ENCODE measurements around the gene RYR2.
"Not testable (repeated sequence)": the region's sequence is repeated elsewhere in the genome, so short reads cannot be mapped to it uniquely, and the experiment has no call there.

Gene RYR2

DNA sequence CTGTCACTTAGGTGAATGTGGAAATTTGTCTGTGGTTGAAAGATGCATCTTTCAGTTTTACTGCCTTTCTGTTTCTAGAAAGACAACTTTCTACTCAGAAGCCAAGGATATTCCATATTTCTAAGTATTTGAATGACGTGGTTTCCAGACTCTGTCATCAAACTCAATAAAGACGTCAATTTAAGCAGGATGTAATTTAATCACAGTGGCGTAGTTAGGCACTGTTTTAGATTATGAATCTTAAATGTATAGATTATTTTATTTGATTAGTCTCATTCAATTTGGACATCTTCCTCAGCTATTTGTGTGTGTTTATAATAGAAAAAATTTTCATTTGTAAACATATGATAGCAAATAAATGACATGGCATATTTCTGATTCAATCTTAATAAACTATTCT lies 298.9 kb downstream of the RYR2 start:
- TF ChIP-seq TAF1 (IDR thresholded peaks at IDR 0.05; ENCODE audit: borderline replicate concordance, low read depth, low read length), result no peak
- TF ChIP-seq POLR2A (IDR thresholded peaks at IDR 0.05; ENCODE audit: low read depth, low read length), result no peak
- TF ChIP-seq POLR2AphosphoS5 (IDR thresholded peaks at IDR 0.05; ENCODE audit: low read depth, low read length), result no peak
- FAIRE-seq, result no peak
- no peak for DNase-seq (ENCODE audit: insufficient read length)

DNA sequence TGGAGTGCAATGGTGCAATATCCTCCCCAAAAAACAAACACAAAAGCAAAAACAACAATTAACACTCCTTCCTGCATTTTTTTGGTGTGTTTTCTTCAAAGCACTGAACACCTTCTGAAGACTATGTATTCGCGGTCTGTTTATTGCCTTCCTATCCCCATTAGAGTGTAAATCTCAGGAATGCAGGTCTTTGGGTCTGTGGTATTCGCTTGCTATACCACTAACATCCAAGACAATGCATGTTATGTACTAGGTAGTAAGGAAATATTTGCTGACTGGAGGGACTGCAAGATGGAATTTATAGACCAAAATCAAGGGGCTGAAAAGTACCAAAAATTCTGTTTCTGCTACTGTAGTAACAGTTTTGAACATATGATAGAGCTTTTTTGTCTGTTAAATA lies 299.4 kb downstream of the RYR2 start:
- FAIRE-seq (no peak), DNase-seq (ENCODE audit: insufficient read length) (no peak)
- TF ChIP-seq POLR2AphosphoS5 (IDR thresholded peaks at IDR 0.05; ENCODE audit: low read depth, low read length) (no peak), TAF1 (IDR thresholded peaks at IDR 0.05; ENCODE audit: borderline replicate concordance, low read depth, low read length) (no peak), POLR2A (IDR thresholded peaks at IDR 0.05; ENCODE audit: low read depth, low read length) (no peak)

DNA sequence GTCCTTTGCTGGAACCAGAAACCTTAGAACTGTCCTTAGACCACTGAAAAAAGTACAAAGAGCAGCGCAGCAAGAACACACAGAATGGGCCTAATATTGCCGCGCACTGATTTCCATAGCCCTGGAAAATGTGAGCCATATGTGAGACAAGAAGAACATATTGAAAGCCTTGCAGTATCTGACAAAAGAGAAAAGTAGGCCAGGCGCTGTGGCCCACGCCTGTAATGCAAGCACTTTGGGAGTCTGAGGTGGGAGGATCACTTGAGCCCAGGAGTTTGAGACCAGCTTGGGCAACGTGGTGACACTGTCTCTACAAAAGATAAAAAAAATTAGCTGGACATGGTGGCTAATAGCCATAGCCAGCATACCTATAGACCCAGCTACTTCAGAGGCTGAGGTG lies 300.7 kb downstream of the RYR2 start:
- DNase-seq (ENCODE audit: insufficient read length) (no peak), FAIRE-seq (no peak)
- TF ChIP-seq POLR2AphosphoS5 (IDR thresholded peaks at IDR 0.05; ENCODE audit: low read depth, low read length) (no peak), POLR2A (IDR thresholded peaks at IDR 0.05; ENCODE audit: low read depth, low read length) (no peak), TAF1 (IDR thresholded peaks at IDR 0.05; ENCODE audit: borderline replicate concordance, low read depth, low read length) (no peak)

DNA sequence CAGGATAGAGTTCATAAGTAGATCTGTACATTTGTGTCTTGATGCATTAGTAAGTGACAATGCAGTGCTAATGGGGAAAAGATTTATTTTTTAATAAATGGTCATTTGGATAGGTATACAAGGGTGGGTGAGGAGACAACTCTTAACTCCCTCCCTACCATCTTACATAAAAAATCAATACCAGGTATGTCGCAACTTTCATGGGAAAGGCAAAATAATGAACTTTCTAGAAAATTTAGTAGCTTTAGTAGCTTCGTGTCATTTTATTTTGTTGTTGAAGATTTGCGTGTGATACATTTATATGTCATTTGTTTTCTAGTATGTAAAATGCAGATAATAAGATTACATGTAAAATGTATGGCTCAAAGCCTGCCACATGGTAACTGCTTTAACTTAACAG lies 310.8 kb downstream of the RYR2 start:
- FAIRE-seq (no peak), DNase-seq (ENCODE audit: insufficient read length) (no peak)
- TF ChIP-seq TAF1 (IDR thresholded peaks at IDR 0.05; ENCODE audit: borderline replicate concordance, low read depth, low read length) (no peak), POLR2AphosphoS5 (IDR thresholded peaks at IDR 0.05; ENCODE audit: low read depth, low read length) (no peak), POLR2A (IDR thresholded peaks at IDR 0.05; ENCODE audit: low read depth, low read length) (no peak)

DNA sequence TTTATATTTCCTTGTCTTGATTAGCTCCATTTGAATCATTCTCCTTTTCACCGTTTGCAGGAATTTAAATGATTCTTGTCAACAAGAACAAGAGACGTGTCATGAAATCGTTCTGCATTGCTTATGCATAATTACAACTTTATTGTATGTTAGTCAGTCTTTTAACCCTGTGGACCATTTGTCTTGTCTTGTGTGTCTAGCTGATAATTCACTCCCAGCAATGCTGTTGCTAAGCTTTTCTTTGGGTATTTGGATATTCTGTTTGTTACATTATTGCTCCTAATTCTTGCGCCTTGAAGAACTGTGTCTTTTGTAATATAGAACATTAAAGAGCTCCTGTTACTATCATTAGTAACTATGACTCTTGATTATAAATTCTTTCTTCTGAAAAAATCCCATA lies 311.9 kb downstream of the RYR2 start:
- FAIRE-seq (no peak), DNase-seq (ENCODE audit: insufficient read length) (no peak)
- TF ChIP-seq POLR2AphosphoS5 (IDR thresholded peaks at IDR 0.05; ENCODE audit: low read depth, low read length), result no peak
- TF ChIP-seq POLR2A (IDR thresholded peaks at IDR 0.05; ENCODE audit: low read depth, low read length), result no peak
- TF ChIP-seq TAF1 (IDR thresholded peaks at IDR 0.05; ENCODE audit: borderline replicate concordance, low read depth, low read length), result no peak

DNA sequence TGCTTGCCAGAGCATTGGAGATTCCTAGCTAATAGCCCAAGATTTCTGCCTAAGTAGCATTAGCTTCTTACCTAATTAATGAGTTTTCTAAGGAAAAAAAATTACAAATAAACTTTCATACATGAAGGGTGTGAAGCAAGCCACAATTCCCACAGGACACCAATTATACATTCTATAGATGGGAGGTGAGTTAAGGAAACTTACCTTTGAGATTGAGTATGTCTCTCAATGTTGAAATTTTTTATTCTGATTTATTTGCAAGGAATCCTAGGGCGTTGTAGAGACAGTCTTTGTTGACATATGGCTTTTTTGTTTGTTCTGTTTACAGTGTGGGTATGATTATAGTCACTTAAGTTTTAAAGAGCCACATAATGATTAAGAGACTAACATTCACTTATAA lies 313.0 kb downstream of the RYR2 start:
- no peak for FAIRE-seq
- no peak for DNase-seq (ENCODE audit: insufficient read length)
- TF ChIP-seq TAF1 (IDR thresholded peaks at IDR 0.05; ENCODE audit: borderline replicate concordance, low read depth, low read length), result no peak
- TF ChIP-seq POLR2AphosphoS5 (IDR thresholded peaks at IDR 0.05; ENCODE audit: low read depth, low read length), result no peak
- no peak for TF ChIP-seq POLR2A (IDR thresholded peaks at IDR 0.05; ENCODE audit: low read depth, low read length)

DNA sequence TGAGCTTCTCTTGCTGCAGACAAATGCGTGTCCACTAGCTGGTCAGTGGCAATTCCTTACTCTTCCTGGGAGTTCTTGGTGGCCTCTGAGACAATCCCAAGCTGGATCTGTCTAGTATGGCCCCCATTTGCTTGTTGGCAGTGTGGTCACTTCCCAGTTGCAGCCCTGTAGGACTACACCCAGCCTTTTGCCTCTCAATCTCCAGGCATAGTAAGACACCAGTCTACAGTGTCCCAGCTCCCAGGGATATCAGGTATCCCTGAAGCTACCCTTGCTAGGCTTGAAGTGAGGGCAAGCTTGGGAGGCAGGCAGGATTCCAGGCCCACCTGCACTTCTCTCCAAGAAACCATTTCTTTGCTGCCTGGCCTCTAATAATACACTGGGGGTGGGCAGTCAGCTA lies 316.6 kb downstream of the RYR2 start:
- DNase-seq (ENCODE audit: insufficient read length) (no peak), FAIRE-seq (no peak)
- TF ChIP-seq TAF1 (IDR thresholded peaks at IDR 0.05; ENCODE audit: borderline replicate concordance, low read depth, low read length), result no peak
- TF ChIP-seq POLR2A (IDR thresholded peaks at IDR 0.05; ENCODE audit: low read depth, low read length), result no peak
- no peak for TF ChIP-seq POLR2AphosphoS5 (IDR thresholded peaks at IDR 0.05; ENCODE audit: low read depth, low read length)

DNA sequence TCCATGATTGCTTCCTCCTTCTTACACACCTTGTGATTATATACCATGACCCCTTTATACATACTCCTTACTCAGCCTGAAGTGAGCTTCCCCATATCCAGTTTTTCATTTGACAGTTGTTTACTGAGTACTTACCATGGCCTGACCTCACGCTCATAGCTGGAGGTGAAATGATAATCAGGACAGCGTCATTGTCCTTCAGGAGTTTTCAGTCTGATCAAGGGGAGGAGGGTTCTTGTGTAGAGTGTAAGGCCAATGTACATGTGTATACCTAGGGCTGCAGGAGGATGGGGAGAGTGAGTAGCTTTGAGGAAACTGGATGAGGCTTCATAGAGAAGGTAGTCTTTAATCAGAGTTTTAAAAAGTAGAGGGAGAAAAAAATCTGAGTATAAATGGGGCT lies 325.8 kb downstream of the RYR2 start:
- no peak for TF ChIP-seq TAF1 (IDR thresholded peaks at IDR 0.05; ENCODE audit: borderline replicate concordance, low read depth, low read length)
- TF ChIP-seq POLR2A (IDR thresholded peaks at IDR 0.05; ENCODE audit: low read depth, low read length), result no peak
- no peak for TF ChIP-seq POLR2AphosphoS5 (IDR thresholded peaks at IDR 0.05; ENCODE audit: low read depth, low read length)
- DNase-seq (ENCODE audit: insufficient read length) (no peak), FAIRE-seq (no peak)

DNA sequence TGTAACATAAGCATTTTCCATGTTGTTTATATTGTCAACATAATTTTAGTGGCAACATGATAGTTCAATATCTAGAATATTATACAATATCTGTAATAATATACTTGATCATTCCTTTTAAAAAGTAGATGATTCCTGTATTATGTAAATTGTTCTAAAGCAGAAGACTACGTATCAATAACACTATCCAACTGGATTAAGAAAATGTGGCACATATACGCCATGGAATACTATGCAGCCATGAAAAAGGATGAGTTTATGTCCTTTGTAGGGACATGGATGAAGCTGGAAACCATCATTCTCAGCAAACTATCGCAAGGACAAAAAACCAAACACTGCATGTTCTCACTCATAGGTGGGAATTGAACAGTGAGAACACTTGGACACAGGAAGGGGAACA lies 329.5 kb downstream of the RYR2 start:
- DNase-seq (ENCODE audit: insufficient read length); FAIRE-seq: not testable (repeated sequence)

DNA sequence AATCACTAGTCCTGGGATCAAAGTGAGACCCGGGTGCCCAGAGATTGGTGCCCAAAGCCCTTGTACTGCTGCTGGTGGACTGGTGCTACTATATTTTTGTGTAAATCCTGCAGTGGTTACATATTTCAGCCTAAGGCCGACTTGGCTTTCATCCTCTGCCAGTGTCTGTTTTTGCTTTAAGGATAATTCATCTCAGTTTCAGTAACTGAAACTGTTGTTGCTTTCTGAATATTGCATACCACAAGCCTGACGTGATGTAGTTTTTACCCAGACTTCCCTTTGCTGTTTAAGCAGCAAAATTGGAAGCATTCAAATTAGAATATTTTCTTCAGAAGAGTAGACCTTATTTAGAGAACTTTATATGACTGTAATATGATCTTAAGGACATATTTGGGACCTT lies 341.8 kb downstream of the RYR2 start:
- FAIRE-seq (no peak), DNase-seq (ENCODE audit: insufficient read length) (no peak)
- TF ChIP-seq POLR2AphosphoS5 (IDR thresholded peaks at IDR 0.05; ENCODE audit: low read depth, low read length), result no peak
- TF ChIP-seq TAF1 (IDR thresholded peaks at IDR 0.05; ENCODE audit: borderline replicate concordance, low read depth, low read length), result no peak
- no peak for TF ChIP-seq POLR2A (IDR thresholded peaks at IDR 0.05; ENCODE audit: low read depth, low read length)

DNA sequence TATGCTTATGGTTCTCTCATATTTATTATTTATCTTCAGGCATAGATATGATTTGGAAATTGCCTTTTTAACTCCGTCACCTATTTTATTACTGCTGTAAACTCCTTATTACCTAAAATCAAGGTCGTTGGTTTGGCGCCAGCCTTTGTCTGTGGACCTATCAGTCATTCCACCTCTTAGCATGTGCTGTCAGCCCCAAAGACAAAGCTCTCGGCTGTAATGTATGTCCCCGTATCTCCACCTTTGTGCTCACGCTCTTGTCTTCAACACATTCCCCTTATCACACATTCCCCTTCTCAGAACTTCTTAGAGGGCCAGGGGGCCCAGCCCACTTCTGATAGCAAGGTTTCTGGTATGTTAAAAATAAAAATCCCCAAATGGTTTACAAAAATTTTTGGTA lies 342.2 kb downstream of the RYR2 start:
- TF ChIP-seq POLR2A (IDR thresholded peaks at IDR 0.05; ENCODE audit: low read depth, low read length), result no peak
- DNase-seq (ENCODE audit: insufficient read length) (no peak), FAIRE-seq (no peak)

DNA sequence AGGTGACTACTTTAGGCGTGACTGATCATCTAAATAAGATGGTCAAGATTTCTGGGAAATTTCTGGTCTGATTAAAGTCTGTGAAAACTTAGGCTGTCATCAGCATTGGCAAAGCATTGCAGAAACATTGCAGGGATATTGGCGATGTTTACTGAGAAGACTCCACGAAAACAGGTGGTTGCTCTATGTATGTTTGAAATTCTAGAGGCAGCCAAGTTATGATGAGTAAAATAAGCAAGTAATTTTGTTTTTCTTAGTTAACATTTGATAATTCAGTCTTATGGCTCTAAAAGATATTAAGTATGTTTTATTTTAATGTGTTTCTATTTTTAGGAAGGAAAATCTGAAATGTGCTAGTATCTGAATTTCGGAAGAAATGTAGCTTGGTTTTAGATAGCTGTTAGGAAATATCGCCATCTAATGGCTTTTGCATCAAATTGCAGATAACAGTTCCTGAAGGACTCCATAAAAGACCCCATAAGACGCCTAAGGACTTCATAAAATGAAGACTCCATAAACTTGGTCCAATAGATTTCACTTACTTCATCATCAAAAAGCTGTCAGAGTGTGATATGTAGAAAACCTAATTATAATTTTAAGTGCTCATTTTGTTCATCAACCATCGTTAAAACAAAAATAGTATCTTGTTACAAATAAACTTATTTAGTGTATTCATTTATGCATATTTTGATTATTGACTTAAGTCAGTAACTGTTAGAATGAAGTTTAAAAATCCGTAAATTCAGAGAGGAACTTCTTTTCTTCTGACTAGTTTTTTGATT lies 344.6 kb downstream of the RYR2 start:
- no peak for TF ChIP-seq POLR2AphosphoS5 (IDR thresholded peaks at IDR 0.05; ENCODE audit: low read depth, low read length)
- no peak for TF ChIP-seq POLR2A (IDR thresholded peaks at IDR 0.05; ENCODE audit: low read depth, low read length)
- TF ChIP-seq TAF1 (IDR thresholded peaks at IDR 0.05; ENCODE audit: borderline replicate concordance, low read depth, low read length), result no peak

DNA sequence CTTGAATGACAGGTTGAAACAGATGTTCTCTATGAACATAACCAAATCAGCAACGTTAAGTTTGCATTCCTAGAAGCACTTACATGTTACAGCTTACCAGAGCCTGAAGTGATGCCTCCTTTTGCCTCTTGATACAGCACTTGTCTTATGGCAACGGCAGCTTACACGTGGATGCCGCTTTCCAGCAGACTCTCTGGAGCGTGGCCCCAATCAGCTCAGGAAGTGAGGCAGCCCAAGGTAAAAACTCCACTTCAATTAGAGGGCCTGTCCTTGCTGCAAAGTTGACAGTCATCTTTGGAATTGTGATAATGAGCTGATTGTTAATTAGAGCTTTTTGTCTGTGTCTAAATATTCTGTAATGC lies 345.1 kb downstream of the RYR2 start:
- FAIRE-seq, result no peak
- no peak for DNase-seq (ENCODE audit: insufficient read length)
- TF ChIP-seq POLR2A (IDR thresholded peaks at IDR 0.05; ENCODE audit: low read depth, low read length), result no peak
- TF ChIP-seq TAF1 (IDR thresholded peaks at IDR 0.05; ENCODE audit: borderline replicate concordance, low read depth, low read length), result no peak
- no peak for TF ChIP-seq POLR2AphosphoS5 (IDR thresholded peaks at IDR 0.05; ENCODE audit: low read depth, low read length)

More for the DNA sequence above, 344.6 kb downstream of the RYR2 start:
- no peak for DNase-seq (ENCODE audit: insufficient read length)
- no peak for FAIRE-seq
